IMR-90 (cell line): ENCODE results near the gene EFNB2. TPM values are rescaled to one million over a fixed set of nuclear protein-coding genes. Genes with fewer than 3 reads are reported as not detected.

Experiments
- ATAC-seq: fragments of 200-7000 bp; cut with Tn5 transposase; 2 replicates; pipeline ENCODE4 v1.9.1; 2020; ENCODE audit warnings: low read depth, mild to moderate bottlenecking, moderate library complexity
- BruUV-seq: library from RNA; stranded (reverse); fragments of 400-500 nt; replicated peaks from 2 replicates; lab custom pipeline; 2021; lab: Mats Ljungman, UMichigan
- CTCF ChIA-PET: fragments of 300-600 bp; formaldehyde crosslinking; extraction: SDS; loops from one replicate; lab custom pipeline; 2021; ENCODE audit warnings: antibody characterized with exemption; lab: Yijun Ruan, JAX
- POLR2A ChIA-PET: fragments of 300-600 bp; sonication (Branson Sonifier 250); formaldehyde crosslinking; loops from one replicate; lab custom pipeline; 2022; ENCODE audit warnings: antibody characterized with exemption; ENCODE audit not compliant: unreplicated experiment; lab: Charles Lee
- DNase-seq: peaks from one replicate; pipeline ENCODE4 v3.0.0; 2013
- H2AFZ ChIP-seq: replicated peaks from 2 replicates; pipeline ENCODE3; 2013; ENCODE audit warnings: low read length, mild to moderate bottlenecking; ENCODE audit not compliant: poor library complexity
- H2AK5ac ChIP-seq: 2 replicates; pipeline ENCODE4 v1.6.1; 2013; ENCODE audit warnings: low read depth, low read length, inconsistent platforms
- H2AK9ac ChIP-seq: replicated peaks from 2 replicates; pipeline ENCODE3; 2013; ENCODE audit warnings: mild to moderate bottlenecking, low read depth, low read length, moderate library complexity; ENCODE audit not compliant: poor library complexity
- H2BK120ac ChIP-seq: 2 replicates; pipeline ENCODE4 v1.6.1; 2013; ENCODE audit warnings: low read depth, low read length, inconsistent platforms
- H2BK15ac ChIP-seq: 3 replicates; pipeline ENCODE4 v1.6.1; 2013; ENCODE audit warnings: low read depth, low read length, inconsistent platforms
- H2BK20ac ChIP-seq: 2 replicates; pipeline ENCODE4 v1.6.1; 2013; ENCODE audit warnings: low read depth, mild to moderate bottlenecking, inconsistent platforms, low read length, moderate library complexity
- H2BK5ac ChIP-seq: 2 replicates; pipeline ENCODE4 v1.6.1; 2013; ENCODE audit warnings: mild to moderate bottlenecking, low read depth, low read length, inconsistent platforms; ENCODE audit not compliant: poor library complexity, severe bottlenecking
- H3K14ac ChIP-seq: replicated peaks from 2 replicates; pipeline ENCODE4 v1.6.1; 2013; ENCODE audit warnings: low read depth, low read length, inconsistent platforms
- H3K18ac ChIP-seq: 2 replicates; pipeline ENCODE4 v1.6.1; 2013; ENCODE audit warnings: low read depth, low read length, control low read depth
- H3K23ac ChIP-seq: 2 replicates; pipeline ENCODE4 v1.6.1; 2013; ENCODE audit warnings: low read depth, low read length, inconsistent platforms
- H3K27ac ChIP-seq: 2 replicates; pipeline ENCODE4 v1.5.1; 2013; ENCODE audit warnings: mild to moderate bottlenecking, control low read depth, low read length; ENCODE audit not compliant: insufficient read depth
- H3K27me3 ChIP-seq: 2 replicates; pipeline ENCODE4 v1.6.1; 2013; ENCODE audit warnings: low read length; ENCODE audit not compliant: control insufficient read depth, insufficient read depth
- H3K36me3 ChIP-seq: 2 replicates; pipeline ENCODE4 v1.6.1; 2013; ENCODE audit warnings: low read length, mixed read lengths; ENCODE audit not compliant: control insufficient read depth, insufficient read depth
- H3K4ac ChIP-seq: 2 replicates; pipeline ENCODE4 v1.6.1; 2013; ENCODE audit warnings: low read depth, low read length, inconsistent platforms
- H3K4me1 ChIP-seq: 2 replicates; pipeline ENCODE4 v1.6.1; 2013; ENCODE audit warnings: low read length, mixed read lengths; ENCODE audit not compliant: control insufficient read depth, insufficient read depth
- H3K4me2 ChIP-seq: 2 replicates; pipeline ENCODE4 v1.6.1; 2013; ENCODE audit warnings: low read depth, mild to moderate bottlenecking, control low read depth, low read length, moderate library complexity
- H3K4me3 ChIP-seq: 2 replicates; pipeline ENCODE4 v1.5.1; 2013; ENCODE audit warnings: low read depth, mild to moderate bottlenecking, control low read depth, low read length, moderate library complexity; ENCODE audit not compliant: insufficient read depth
- H3K56ac ChIP-seq: 2 replicates; pipeline ENCODE4 v1.6.1; 2013; ENCODE audit warnings: low read length, inconsistent platforms; ENCODE audit not compliant: insufficient read depth; ENCODE audit errors: extremely low read depth
- H3K79me1 ChIP-seq, 2 experiments: 2 replicates each; pipeline ENCODE4 v1.6.1; 2013; ENCODE audit warnings: low read length in 2 of 2, inconsistent platforms in 1 of 2, low read depth in 1 of 2
- H3K9ac ChIP-seq: 2 replicates; pipeline ENCODE4 v1.6.1; 2013; ENCODE audit warnings: low read depth, low read length, control low read depth
- H3K9me1 ChIP-seq: 2 replicates; pipeline ENCODE4 v1.6.1; 2013; ENCODE audit warnings: low read length, inconsistent platforms; ENCODE audit not compliant: insufficient read depth
- H3K9me3 ChIP-seq: 2 replicates; pipeline ENCODE4 v1.6.1; 2013; ENCODE audit warnings: low read length; ENCODE audit not compliant: control insufficient read depth, insufficient read depth
- H4K20me1 ChIP-seq: 2 replicates; pipeline ENCODE4 v1.6.1; 2013; ENCODE audit warnings: low read length, inconsistent platforms; ENCODE audit not compliant: insufficient read depth
- H4K5ac ChIP-seq: 2 replicates; pipeline ENCODE4 v1.6.1; 2013; ENCODE audit warnings: mild to moderate bottlenecking, low read depth, low read length, control low read depth
- H4K8ac ChIP-seq, 2 experiments: 2 replicates each; pipeline ENCODE4 v1.6.1; 2013; ENCODE audit warnings: low read depth in 2 of 2, low read length in 2 of 2, control low read depth in 1 of 2, inconsistent platforms in 1 of 2
- H4K91ac ChIP-seq: 2 replicates; pipeline ENCODE4 v1.6.1; 2013; ENCODE audit warnings: low read depth, low read length, inconsistent platforms; ENCODE audit not compliant: insufficient read depth
- CEBPB ChIP-seq: IDR thresholded peaks from 2 replicates; pipeline ENCODE4 v1.6.1; 2012; ENCODE audit warnings: low read depth, low read length, improper control_type of control experiment
- RAD21 ChIP-seq: IDR thresholded peaks from 2 replicates; pipeline ENCODE4 v1.6.1; 2012; ENCODE audit warnings: low read length, improper control_type of control experiment
- RCOR1 ChIP-seq: IDR thresholded peaks from 2 replicates; pipeline ENCODE4 v1.6.1; 2012; ENCODE audit warnings: mild to moderate bottlenecking, low read length, improper control_type of control experiment; ENCODE audit not compliant: insufficient replicate concordance
- USF2 ChIP-seq: fragments of 150-350 bp; IDR thresholded peaks from 2 replicates; pipeline ENCODE4 v1.6.1; 2017; ENCODE audit warnings: mild to moderate bottlenecking, antibody characterized with exemption, low read length, low read depth
- WGBS, 2 experiments: methylation state at CpG; one replicate each; pipeline versions ENCODE4 v1.1.5 to v1.1.7; 2013; ENCODE audit warnings: missing lambda C conversion rate in 2 of 2; ENCODE audit not compliant: insufficient read length in 1 of 2; ENCODE audit errors: extremely low coverage in 2 of 2; 5-methylcytosine and 5-hydroxymethylcytosine counted together
- dilution Hi-C: fragments of 300-500 bp; cut with HindIII; formaldehyde crosslinking; loops from one replicate; pipeline ENCODE4 v1.14.3; 2018; ENCODE audit warnings: low sequenced_read_pairs; ENCODE audit not compliant: unreplicated experiment
- in situ Hi-C: fragments of 300-500 bp; cut with MboI; formaldehyde crosslinking; loops from 3 replicates; pipeline ENCODE4 v1.14.3; 2019; ENCODE audit warnings: low sequenced_read_pairs, inconsistent platforms, mixed read lengths
- intact Hi-C: fragments of 100-400 bp; cut with micrococcal nuclease; formaldehyde crosslinking; loops from 2 replicates; pipeline ENCODE4 v1.10.0; 2022
- polyA plus RNA-seq, 3 experiments: library from polyadenylated mRNA; depleted of rRNA; stranded (reverse); fragments of >200 nt; gene quantifications; 2 replicates each; pipeline ENCODE4 v1.2.3, GENCODE V29; 2012; ENCODE audit warnings: low replicate concordance in 1 of 3
- total RNA-seq: library from RNA; depleted of rRNA; stranded (reverse); fragments of >200 nt; gene quantifications from 2 replicates; pipeline ENCODE4 v1.2.3, GENCODE V29; 2012

The EFNB2 gene
- total and polyA plus RNA-seq, 2 of the 4 experiments (the other 2 are of a cell fraction) = 5.4 to 6.0 TPM

DNA sequence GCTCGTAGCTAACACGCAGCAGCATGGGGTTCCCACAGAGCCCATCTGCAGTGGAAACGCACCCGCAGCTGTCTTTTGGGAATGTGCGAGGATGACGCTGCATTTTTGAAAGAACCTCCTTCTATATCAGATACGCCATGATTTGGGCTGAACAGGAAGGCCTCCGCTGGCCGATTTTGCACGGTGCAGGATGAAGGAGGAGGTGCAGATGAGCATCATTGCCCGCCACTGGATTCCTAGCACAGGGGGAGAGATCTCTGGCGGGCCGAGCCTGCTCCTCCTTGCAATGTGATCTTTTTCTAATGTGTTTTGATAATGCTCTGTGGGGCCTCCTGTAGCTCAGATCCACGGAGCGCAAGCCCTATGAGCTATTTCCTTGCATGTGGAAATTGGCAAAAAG lies 55.5 kb downstream of the EFNB2 start:
- Histone ChIP-seq H4K20me1 (no peaks in the 10 kb centered on the region), H3K14ac (no peak overlapping the region), H3K36me3 (no peaks in the 10 kb centered on the region), H3K9ac (no peak overlapping the region), H2AK9ac (no peak overlapping the region), H3K4me2 (no peak overlapping the region), H4K8ac (no peak overlapping the region), H3K79me1 (no peaks in the 10 kb centered on the region), H3K9me1 (no peaks in the 10 kb centered on the region), H2AFZ (no peak overlapping the region), H4K5ac (no peak overlapping the region), H3K56ac (no peak overlapping the region), H3K23ac (no peak overlapping the region), H2AK5ac (no peak overlapping the region), H3K18ac (no peak overlapping the region), H2BK15ac (no peak overlapping the region), H3K4me1 (no peaks in the 10 kb centered on the region), H3K27ac (no peak overlapping the region), H4K91ac (no peak overlapping the region), H3K9me3 (peaks cover 4% of the 10 kb centered on the region; the same call in 1 of the 2 replicates), H2BK20ac (no peak overlapping the region), H3K27me3 (no peaks in the 10 kb centered on the region), H2BK5ac (no peak overlapping the region), H3K4me3 (no peak overlapping the region), H3K4ac (no peak overlapping the region), H2BK120ac (no peak overlapping the region)
- no peak for ATAC-seq
- BruUV-seq = no TSS peak
- DNase-seq = no peak
- dilution Hi-C loops (no loop called here), in situ Hi-C loops (no loop called here), intact Hi-C loops (no loop called here)
- ChIA-PET POLR2A (no interaction called here), CTCF (interaction anchor here (1.1 kb wide), 1 partner anchor 9 kb away, joined by 8 read pairs; no protein-coding TSS in a partner anchor)
- WGBS, 2 experiments = 50% methylated on average over 2 of the region's 15 CpGs; no CpG with 5 or more reads in 1 of the 2 experiments
- TF ChIP-seq RAD21 (no peak), RCOR1 (no peak), CEBPB (no peak), USF2 (no peak)
